GM12878 (cell line): ENCODE data around the gene HS6ST1.

Experiments used
- EZH2 ChIP-seq: IDR thresholded peaks from 2 replicates; pipeline ENCODE4 v1.6.1; 2012; ENCODE audit warnings: low read depth, mild to moderate bottlenecking, control low read depth, inconsistent platforms, low read length, borderline replicate concordance; ENCODE audit not compliant: control insufficient read depth
- NFIC ChIP-seq: IDR thresholded peaks from 2 replicates; pipeline ENCODE4 v1.6.1; 2012; ENCODE audit warnings: low read depth, mild to moderate bottlenecking, inconsistent platforms, low read length, moderate library complexity
- POLR2A ChIP-seq: IDR thresholded peaks from 2 replicates; pipeline ENCODE4 v1.6.1; 2011; ENCODE audit warnings: low read depth, mild to moderate bottlenecking, low read length
- RAD21 ChIP-seq: IDR thresholded peaks from 2 replicates; pipeline ENCODE4 v1.6.1; 2011; ENCODE audit warnings: mild to moderate bottlenecking, low read depth, low read length, moderate library complexity; ENCODE audit not compliant: insufficient read depth
- RELA ChIP-seq: fragments of 450-650 bp; IDR thresholded peaks from 2 replicates; pipeline ENCODE4 v1.8.0; 2014; ENCODE audit warnings: borderline replicate concordance; ENCODE audit not compliant: partially characterized antibody
- SPI1 ChIP-seq: IDR thresholded peaks from 2 replicates; pipeline ENCODE4 v1.6.1; 2011; ENCODE audit warnings: low read depth, mild to moderate bottlenecking, low read length, moderate library complexity, borderline replicate concordance; ENCODE audit not compliant: insufficient read depth
- TARDBP ChIP-seq: IDR thresholded peaks from 2 replicates; pipeline ENCODE4 v1.6.1; 2016; ENCODE audit warnings: borderline replicate concordance
- TF ChIP-seq, protein P1 (sequence below): fragments of 450-650 bp; IDR thresholded peaks from 2 replicates; pipeline ENCODE4 v1.6.1; 2016; ENCODE audit warnings: mild to moderate bottlenecking, moderate library complexity, borderline replicate concordance
- TF ChIP-seq, protein P2 (sequence below): IDR thresholded peaks from 2 replicates; pipeline ENCODE4 v1.6.1; 2012; ENCODE audit warnings: low read depth, low read length, improper control_type of control experiment
- TF ChIP-seq, protein P3 (sequence below): IDR thresholded peaks from 2 replicates; pipeline ENCODE4 v1.6.1; 2011; ENCODE audit warnings: borderline replicate concordance, low read depth, mild to moderate bottlenecking, moderate library complexity, low read length; ENCODE audit not compliant: insufficient read depth, poor library complexity, severe bottlenecking

DNA sequence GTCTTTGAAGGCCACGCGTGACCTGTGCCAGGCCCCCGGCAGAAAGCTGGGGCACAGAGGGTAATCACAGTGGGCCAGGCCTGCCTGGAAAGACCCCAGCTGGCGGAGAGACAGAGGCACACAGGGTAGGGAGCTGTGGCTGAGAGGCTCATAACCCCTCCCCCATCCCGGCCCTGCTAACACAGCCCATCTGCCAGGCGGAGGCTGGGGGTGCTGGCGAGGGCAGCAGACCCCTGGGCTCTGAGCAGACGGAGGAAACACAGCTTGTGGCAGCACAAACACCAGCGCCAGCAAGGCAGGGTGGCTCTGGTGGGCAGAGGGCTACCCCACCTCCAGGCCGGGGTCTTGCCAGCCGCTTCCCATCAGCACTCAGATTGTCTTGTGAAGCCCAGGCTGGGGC lies 19.0 kb downstream of the HS6ST1 start:
- no peak for TF ChIP-seq POLR2A
- TF ChIP-seq TARDBP = no peak
- no peak for TF ChIP-seq NFIC
- no peak for TF ChIP-seq RELA
- TF ChIP-seq, protein P1, sequence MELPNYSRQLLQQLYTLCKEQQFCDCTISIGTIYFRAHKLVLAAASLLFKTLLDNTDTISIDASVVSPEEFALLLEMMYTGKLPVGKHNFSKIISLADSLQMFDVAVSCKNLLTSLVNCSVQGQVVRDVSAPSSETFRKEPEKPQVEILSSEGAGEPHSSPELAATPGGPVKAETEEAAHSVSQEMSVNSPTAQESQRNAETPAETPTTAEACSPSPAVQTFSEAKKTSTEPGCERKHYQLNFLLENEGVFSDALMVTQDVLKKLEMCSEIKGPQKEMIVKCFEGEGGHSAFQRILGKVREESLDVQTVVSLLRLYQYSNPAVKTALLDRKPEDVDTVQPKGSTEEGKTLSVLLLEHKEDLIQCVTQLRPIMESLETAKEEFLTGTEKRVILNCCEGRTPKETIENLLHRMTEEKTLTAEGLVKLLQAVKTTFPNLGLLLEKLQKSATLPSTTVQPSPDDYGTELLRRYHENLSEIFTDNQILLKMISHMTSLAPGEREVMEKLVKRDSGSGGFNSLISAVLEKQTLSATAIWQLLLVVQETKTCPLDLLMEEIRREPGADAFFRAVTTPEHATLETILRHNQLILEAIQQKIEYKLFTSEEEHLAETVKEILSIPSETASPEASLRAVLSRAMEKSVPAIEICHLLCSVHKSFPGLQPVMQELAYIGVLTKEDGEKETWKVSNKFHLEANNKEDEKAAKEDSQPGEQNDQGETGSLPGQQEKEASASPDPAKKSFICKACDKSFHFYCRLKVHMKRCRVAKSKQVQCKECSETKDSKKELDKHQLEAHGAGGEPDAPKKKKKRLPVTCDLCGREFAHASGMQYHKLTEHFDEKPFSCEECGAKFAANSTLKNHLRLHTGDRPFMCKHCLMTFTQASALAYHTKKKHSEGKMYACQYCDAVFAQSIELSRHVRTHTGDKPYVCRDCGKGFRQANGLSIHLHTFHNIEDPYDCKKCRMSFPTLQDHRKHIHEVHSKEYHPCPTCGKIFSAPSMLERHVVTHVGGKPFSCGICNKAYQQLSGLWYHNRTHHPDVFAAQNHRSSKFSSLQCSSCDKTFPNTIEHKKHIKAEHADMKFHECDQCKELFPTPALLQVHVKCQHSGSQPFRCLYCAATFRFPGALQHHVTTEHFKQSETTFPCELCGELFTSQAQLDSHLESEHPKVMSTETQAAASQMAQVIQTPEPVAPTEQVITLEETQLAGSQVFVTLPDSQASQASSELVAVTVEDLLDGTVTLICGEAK = no peak
- no peak for TF ChIP-seq RAD21
- no peak for TF ChIP-seq SPI1
- TF ChIP-seq EZH2 = no peak
- TF ChIP-seq, protein P2, sequence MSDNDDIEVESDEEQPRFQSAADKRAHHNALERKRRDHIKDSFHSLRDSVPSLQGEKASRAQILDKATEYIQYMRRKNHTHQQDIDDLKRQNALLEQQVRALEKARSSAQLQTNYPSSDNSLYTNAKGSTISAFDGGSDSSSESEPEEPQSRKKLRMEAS = no peak
- TF ChIP-seq, protein P3, sequence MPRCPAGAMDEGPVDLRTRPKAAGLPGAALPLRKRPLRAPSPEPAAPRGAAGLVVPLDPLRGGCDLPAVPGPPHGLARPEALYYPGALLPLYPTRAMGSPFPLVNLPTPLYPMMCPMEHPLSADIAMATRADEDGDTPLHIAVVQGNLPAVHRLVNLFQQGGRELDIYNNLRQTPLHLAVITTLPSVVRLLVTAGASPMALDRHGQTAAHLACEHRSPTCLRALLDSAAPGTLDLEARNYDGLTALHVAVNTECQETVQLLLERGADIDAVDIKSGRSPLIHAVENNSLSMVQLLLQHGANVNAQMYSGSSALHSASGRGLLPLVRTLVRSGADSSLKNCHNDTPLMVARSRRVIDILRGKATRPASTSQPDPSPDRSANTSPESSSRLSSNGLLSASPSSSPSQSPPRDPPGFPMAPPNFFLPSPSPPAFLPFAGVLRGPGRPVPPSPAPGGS = no peak
